Esophagus muscularis mucosa (tissue), 4 donors: ENCODE measurements around the gene BDKRB2.

Experiments used
- CTCF ChIP-seq, 3 experiments: fragments of 200-600 bp in 2 of 3; fragments of 450-650 bp in 1 of 3; sonication (generic) in 2 of 3; IDR thresholded peaks; one replicate each; pipeline ENCODE4 v1.5.1; 2017 to 2019; ENCODE audit warnings: antibody characterized with exemption in 3 of 3, mild to moderate bottlenecking in 2 of 3, moderate library complexity in 1 of 3
- EP300 ChIP-seq: sonication (generic); formaldehyde crosslinking; IDR thresholded peaks from one replicate; pipeline ENCODE4 v1.6.1; 2017; ENCODE audit warnings: antibody characterized with exemption
- POLR2AphosphoS5 ChIP-seq, 2 donors: sonication (generic); formaldehyde crosslinking; IDR thresholded peaks; one replicate each; pipeline ENCODE4 v1.6.1; 2017; ENCODE audit warnings: antibody characterized with exemption in 2 of 2

DNA sequence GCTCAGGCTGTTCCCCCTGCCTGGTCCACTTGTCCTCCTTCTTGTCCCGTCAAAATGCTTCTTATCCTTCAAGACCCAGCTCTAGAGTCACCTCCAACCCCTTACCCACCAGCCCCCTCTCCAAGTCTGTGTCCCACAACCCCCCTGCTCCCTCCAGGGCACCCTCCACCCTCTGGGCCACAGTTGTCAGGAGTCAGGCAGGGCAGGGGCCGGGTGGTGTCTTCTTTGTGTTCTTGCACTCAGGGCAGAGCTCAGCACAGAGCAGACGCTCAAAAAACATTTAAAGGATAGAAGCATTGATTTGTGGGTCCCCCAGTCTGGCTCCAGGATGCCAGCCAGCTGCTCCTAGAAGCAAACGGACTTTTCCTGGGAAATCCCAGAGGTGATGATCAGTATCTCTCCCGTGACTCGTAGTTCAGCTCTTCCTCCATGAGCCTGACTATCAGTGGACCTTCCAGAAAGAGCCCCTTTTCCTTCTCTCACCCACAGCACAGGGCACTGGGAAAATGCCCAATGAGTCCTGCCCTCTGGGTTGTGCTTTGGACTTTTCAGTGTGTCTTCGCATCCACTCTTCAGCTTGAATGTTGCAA lies 34.1 kb downstream of the BDKRB2 start:
- TF ChIP-seq CTCF (IDR thresholded peaks at IDR 0.05) (no peak), POLR2AphosphoS5 (IDR thresholded peaks at IDR 0.05) (no peak), EP300 (no peak)
